HEK293T (cell line): ENCODE results near the gene BRCA1.

Experiments used
- ARNT ChIP-seq: fragments of 450-650 bp; IDR thresholded peaks from 2 replicates; pipeline ENCODE4 v1.6.1; 2017; ENCODE audit warnings: mild to moderate bottlenecking
- BHLHE40 ChIP-seq: fragments of 450-650 bp; IDR thresholded peaks from 2 replicates; pipeline ENCODE4 v1.6.1; 2016; ENCODE audit warnings: mild to moderate bottlenecking, moderate library complexity, borderline replicate concordance
- CTBP1 ChIP-seq: fragments of 450-650 bp; IDR thresholded peaks from 2 replicates; pipeline ENCODE4 v1.6.1; 2016; ENCODE audit warnings: borderline replicate concordance
- ELF4 ChIP-seq: fragments of 450-650 bp; IDR thresholded peaks from 2 replicates; pipeline ENCODE4 v1.6.1; 2017; ENCODE audit warnings: antibody characterized with exemption
- FOXK2 ChIP-seq: fragments of 450-650 bp; IDR thresholded peaks from 2 replicates; pipeline ENCODE4 v1.6.1; 2016; ENCODE audit warnings: mild to moderate bottlenecking
- FOXM1 ChIP-seq: fragments of 450-650 bp; IDR thresholded peaks from 2 replicates; pipeline ENCODE4 v1.6.1; 2017; ENCODE audit warnings: mild to moderate bottlenecking, borderline replicate concordance
- HDGF ChIP-seq: fragments of 450-650 bp; IDR thresholded peaks from 2 replicates; pipeline ENCODE4 v1.6.1; 2017; ENCODE audit warnings: antibody characterized with exemption, borderline replicate concordance
- L3MBTL2 ChIP-seq: fragments of 450-650 bp; conservative IDR thresholded peaks from 2 replicates; pipeline ENCODE4 v1.6.1; 2016; ENCODE audit warnings: mild to moderate bottlenecking
- NFRKB ChIP-seq: fragments of 450-650 bp; IDR thresholded peaks from 2 replicates; pipeline ENCODE4 v1.6.1; 2016; ENCODE audit warnings: mild to moderate bottlenecking, moderate library complexity
- SUZ12 ChIP-seq: fragments of 450-650 bp; IDR thresholded peaks from 2 replicates; pipeline ENCODE4 v1.6.1; 2016; ENCODE audit warnings: mild to moderate bottlenecking
- TARDBP ChIP-seq: fragments of 450-650 bp; IDR thresholded peaks from 2 replicates; pipeline ENCODE4 v1.6.1; 2016
- ZNF384 ChIP-seq: fragments of 450-650 bp; IDR thresholded peaks from 2 replicates; pipeline ENCODE4 v1.6.1; 2016

DNA sequence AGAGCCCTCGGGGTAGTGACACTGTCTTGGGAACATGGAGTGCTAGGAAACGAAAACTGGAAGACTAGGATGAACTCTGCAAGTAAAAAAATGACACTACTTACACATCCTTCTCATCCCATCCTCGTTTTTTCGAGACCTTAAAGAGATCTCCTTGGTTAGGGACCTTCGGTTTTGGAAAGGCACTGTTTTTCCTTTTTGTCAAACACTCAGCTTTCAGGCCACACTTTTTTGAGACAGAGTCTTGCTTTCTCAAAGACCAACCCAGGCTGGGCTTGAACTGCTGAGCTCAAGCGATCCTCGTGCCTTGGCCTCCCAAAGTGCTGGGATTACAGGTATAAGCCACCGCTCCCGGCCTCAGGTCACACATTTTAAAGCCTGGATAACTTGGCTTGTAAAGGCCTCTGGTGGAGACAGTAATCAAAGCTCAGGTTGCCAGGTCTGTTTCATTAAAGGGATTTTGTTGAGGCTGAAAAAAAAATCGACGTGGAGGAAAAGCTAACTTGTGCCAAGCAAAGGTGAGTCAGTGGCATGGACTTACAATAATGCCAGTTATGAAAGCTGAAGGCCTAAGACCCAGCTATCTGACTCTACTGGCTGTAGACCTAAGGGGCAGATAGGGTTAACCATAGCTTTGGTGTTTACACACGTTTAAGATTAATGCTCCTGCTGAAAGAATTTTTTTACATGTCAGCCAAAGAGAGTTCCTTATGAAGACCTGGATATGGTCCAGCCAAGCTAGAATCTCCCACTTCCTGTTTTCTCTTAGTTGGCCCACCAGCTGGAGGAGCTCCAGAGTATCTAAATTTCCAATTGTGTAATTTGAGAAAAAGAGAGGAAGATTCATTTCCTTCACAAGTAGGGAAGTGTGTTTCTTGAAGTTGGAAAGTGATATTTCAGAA lies 46.7 kb upstream of the BRCA1 start:
- TF ChIP-seq FOXM1 (no peak), CTBP1 (no peak), L3MBTL2 (no peak), FOXK2 (no peak), ZNF384 (no peak), SUZ12 (no peak), BHLHE40 (no peak), ARNT (no peak), TARDBP (no peak), HDGF (no peak), NFRKB (no peak), ELF4 (peak; percentile 42; the same call in 1 of the 2 replicates)
